ENCODE measurements around the gene CLIP4. TPM values are rescaled to one million over a fixed set of nuclear protein-coding genes. Genes with fewer than 3 reads are reported as not detected.

The CLIP4 gene
- total RNA-seq (2016; rRNA removed; fragmentation: Illumina TruSeq; extraction: Trizol) (0.46 TPM in 2 replicates), polyA plus RNA-seq (2011; rRNA removed) (0.49 and 0.59 TPM in 2 replicates), polyA minus RNA-seq (2011; rRNA and poly(A)+ RNA removed; ENCODE audit: low replicate concordance) (0.34 and 15.9 TPM in 2 replicates), Bru-seq, nascent RNA (percentile 31 among the genes with signal in this experiment), BruChase-seq, experiment 1, labeled RNA remaining after a 6-hour chase (percentile 31 among the genes with signal in this experiment), BruChase-seq, experiment 2, labeled RNA remaining after a 2-hour chase (percentile 35 among the genes with signal in this experiment)
- 0.10 and 0.35 TPM in 2 replicates for total RNA-seq (2016; cell fraction: cytosol; rRNA removed; fragmentation: Illumina TruSeq; extraction: Trizol; ENCODE audit: low read depth)
- 0.33 and 0.67 TPM in 2 replicates for total RNA-seq (2016; cell fraction: insoluble cytoplasmic fraction; rRNA removed; fragmentation: Illumina TruSeq; extraction: Trizol)
- 0.24 and 0.28 TPM in 2 replicates for total RNA-seq (2016; cell fraction: membrane; rRNA removed; fragmentation: Illumina TruSeq; extraction: Trizol)
- 0.88 and 1.6 TPM in 2 replicates for total RNA-seq (2016; cell fraction: nucleus; rRNA removed; fragmentation: Illumina TruSeq; extraction: Trizol)
- polyA plus RNA-seq (2011; cell fraction: cytosol; rRNA removed) = 0.15 and 0.36 TPM in 2 replicates
- 1.4 and 1.7 TPM in 2 replicates for polyA plus RNA-seq (2011; cell fraction: nucleus; rRNA removed)
- polyA plus RNA-seq (2012) = 0.09 and 0.51 TPM in 2 replicates
- 0.10 TPM in 1 of 2 replicates, not detected in the other for polyA plus RNA-seq (2016; cell fraction: cytosol; fragmentation: Illumina TruSeq; extraction: Trizol; ENCODE audit: low read depth)
- polyA plus RNA-seq (2016; cell fraction: insoluble cytoplasmic fraction; fragmentation: Illumina TruSeq; extraction: Trizol; ENCODE audit: low read depth) = 0.11 and 0.16 TPM in 2 replicates
- polyA plus RNA-seq (2016; cell fraction: membrane; fragmentation: Illumina TruSeq; extraction: Trizol; ENCODE audit: low read depth) = 0.27 and 0.33 TPM in 2 replicates
- 0.62 and 1.5 TPM in 2 replicates for polyA plus RNA-seq (2016; cell fraction: nucleus; fragmentation: Illumina TruSeq; extraction: Trizol; ENCODE audit: insufficient read depth, low read depth)
- 0.59 TPM in 1 of 2 replicates, not detected in the other for polyA minus RNA-seq (2011; cell fraction: cytosol; rRNA and poly(A)+ RNA removed)
- 3.1 and 4.0 TPM in 2 replicates for polyA minus RNA-seq (2011; cell fraction: nucleus; rRNA and poly(A)+ RNA removed)
- long read RNA-seq, experiment 1, partial matches to known transcripts = 1 of 1 reads
- long read RNA-seq, experiment 1, other reads (novel, unspliced or antisense) = 0 of 1 reads
- long read RNA-seq, experiment 2, partial matches to known transcripts = 0 of 1 reads
- long read RNA-seq, experiment 2, other reads (novel, unspliced or antisense) = 1 of 1 reads

DNA sequence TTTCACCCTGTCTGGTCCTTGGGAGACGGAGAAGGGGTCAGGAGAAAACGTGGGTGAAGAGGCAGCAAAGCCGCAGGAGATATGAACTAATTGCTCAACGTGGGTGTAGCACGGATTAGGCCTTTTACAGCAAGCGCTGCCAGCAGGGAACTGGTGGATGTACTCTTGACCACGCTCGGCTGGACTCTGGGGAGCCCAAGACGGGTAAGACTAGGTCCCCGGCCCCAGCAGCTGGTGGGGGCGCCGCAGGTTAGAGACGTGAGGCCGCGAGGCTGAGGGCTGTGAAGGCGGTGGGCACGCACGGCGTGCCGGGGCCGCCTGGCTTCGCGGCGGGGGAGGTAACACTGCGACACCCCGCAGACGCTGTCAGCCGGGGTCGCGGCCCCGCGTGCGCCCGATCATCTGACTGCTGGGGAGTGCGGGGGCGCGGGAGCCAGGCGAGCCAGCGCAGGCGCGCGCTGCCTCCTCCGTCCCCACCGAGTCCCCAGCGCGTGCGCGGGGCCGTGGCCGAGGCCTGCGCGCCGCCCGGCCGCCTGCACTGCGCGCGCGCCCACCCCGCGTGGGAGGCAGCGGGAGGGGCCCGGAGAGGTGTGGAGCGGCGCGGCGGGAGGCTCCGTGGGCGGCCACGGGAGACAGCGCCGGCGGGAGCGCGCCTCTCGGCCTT is at the start of gene CLIP4:
Gene CLIP4 (plus strand): TSS at position 470 of the 664 bp plus-strand sequence. CDS start 5,974 bp downstream, outside the sequence.
- BruUV-seq (replicated peaks) = no TSS peak
- DNase-seq (ENCODE audit: low spot score) (no peak), FAIRE-seq (no peak), ATAC-seq (no peak; the same call in 2 of the 3 replicates)
- H3K4me3 ChIP-seq (replicated peaks in 1 of 3; ENCODE audit: insufficient read depth in 1 of 3, low read depth in 2 of 3, low read length in 3 of 3) = no peak within 1 kb of the TSS
- H3K36me3 ChIP-seq (replicated peaks in 1 of 2; ENCODE audit: control insufficient read depth in 1 of 2, insufficient read depth in 2 of 2, low read length in 2 of 2) = no peaks in the 10 kb centered on the region
- no peak within 1 kb of the TSS for H2AFZ ChIP-seq (ENCODE audit: low read length)
- 0 out of 5 replicates have a peak, but pooled peaks cover 0 to 3% of the 10 kb centered on the region in 2 experiments for H3K27me3 ChIP-seq (ENCODE audit: control insufficient read depth in 1 of 2, insufficient read depth in 2 of 2, low read length in 2 of 2)
- POLR2A ChIA-PET = no interaction called here
- 87% methylated on average over 57 of the region's 76 CpGs for WGBS (ENCODE audit: low lambda C conversion rate)
- no peaks in the 10 kb centered on the region for H3K79me2 ChIP-seq (ENCODE audit: insufficient read depth, low read length)
- CTCF ChIA-PET (ENCODE audit: low intra/inter-chr PET ratio, low total read pairs) = no interaction called here
- no peak within 1 kb of the TSS for H3K27ac ChIP-seq (ENCODE audit: extremely low read length, insufficient read depth, low read length)
- no peak within 1 kb of the TSS for H3K4me2 ChIP-seq (ENCODE audit: low read depth, low read length)
- no peaks in the 10 kb centered on the region for H4K20me1 ChIP-seq (ENCODE audit: insufficient read depth, low read length)
- H3K9ac ChIP-seq (ENCODE audit: insufficient read depth, low read depth, low read length) = no peak within 1 kb of the TSS
- in situ Hi-C loops (cut with HindIII; ENCODE audit: extremely low pct_ligation_motif_present, low pct_unique_long_range_greater_than_20kb) = no loop called here
- no peaks in the 10 kb centered on the region for H3K9me3 ChIP-seq (ENCODE audit: low read length)
- H3K4me1 ChIP-seq (ENCODE audit: insufficient read depth, low read length) = peaks cover 13% of the 10 kb centered on the region; the same call in 1 of the 2 replicates
- intact Hi-C loops (cut with micrococcal nuclease; ENCODE audit: unreplicated experiment) = no loop called here
- TF ChIP-seq KLF12 (CRISPR knock-in tag; IDR thresholded peaks at IDR 0.05; ENCODE audit: borderline replicate concordance) = no peak
- no peak for TF ChIP-seq ZNF589 (CRISPR knock-in tag; conservative IDR thresholded peaks at IDR 0.05)
- no peak for TF ChIP-seq ZNF354B (CRISPR knock-in tag; IDR thresholded peaks at IDR 0.05)
- no peak for TF ChIP-seq ZNF674 (CRISPR knock-in tag; IDR thresholded peaks at IDR 0.05; ENCODE audit: low read depth)
- no peak for TF ChIP-seq SRSF9 (IDR thresholded peaks at IDR 0.05; ENCODE audit: borderline replicate concordance, insufficient read depth, low read depth, low read length, poor library complexity, severe bottlenecking)
- TF ChIP-seq, protein P1, sequence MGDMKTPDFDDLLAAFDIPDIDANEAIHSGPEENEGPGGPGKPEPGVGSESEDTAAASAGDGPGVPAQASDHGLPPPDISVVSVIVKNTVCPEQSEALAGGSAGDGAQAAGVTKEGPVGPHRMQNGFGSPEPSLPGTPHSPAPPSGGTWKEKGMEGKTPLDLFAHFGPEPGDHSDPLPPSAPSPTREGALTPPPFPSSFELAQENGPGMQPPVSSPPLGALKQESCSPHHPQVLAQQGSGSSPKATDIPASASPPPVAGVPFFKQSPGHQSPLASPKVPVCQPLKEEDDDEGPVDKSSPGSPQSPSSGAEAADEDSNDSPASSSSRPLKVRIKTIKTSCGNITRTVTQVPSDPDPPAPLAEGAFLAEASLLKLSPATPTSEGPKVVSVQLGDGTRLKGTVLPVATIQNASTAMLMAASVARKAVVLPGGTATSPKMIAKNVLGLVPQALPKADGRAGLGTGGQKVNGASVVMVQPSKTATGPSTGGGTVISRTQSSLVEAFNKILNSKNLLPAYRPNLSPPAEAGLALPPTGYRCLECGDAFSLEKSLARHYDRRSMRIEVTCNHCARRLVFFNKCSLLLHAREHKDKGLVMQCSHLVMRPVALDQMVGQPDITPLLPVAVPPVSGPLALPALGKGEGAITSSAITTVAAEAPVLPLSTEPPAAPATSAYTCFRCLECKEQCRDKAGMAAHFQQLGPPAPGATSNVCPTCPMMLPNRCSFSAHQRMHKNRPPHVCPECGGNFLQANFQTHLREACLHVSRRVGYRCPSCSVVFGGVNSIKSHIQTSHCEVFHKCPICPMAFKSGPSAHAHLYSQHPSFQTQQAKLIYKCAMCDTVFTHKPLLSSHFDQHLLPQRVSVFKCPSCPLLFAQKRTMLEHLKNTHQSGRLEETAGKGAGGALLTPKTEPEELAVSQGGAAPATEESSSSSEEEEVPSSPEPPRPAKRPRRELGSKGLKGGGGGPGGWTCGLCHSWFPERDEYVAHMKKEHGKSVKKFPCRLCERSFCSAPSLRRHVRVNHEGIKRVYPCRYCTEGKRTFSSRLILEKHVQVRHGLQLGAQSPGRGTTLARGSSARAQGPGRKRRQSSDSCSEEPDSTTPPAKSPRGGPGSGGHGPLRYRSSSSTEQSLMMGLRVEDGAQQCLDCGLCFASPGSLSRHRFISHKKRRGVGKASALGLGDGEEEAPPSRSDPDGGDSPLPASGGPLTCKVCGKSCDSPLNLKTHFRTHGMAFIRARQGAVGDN (CRISPR knock-in tag; IDR thresholded peaks at IDR 0.05) = no peak
- TF ChIP-seq TCF12 (IDR thresholded peaks at IDR 0.05) = no peak
- TF ChIP-seq TCF12 (CRISPR knock-in tag; IDR thresholded peaks at IDR 0.05) = no peak
- TF ChIP-seq ZSCAN30 (CRISPR knock-in tag; IDR thresholded peaks at IDR 0.05) = no peak
- TF ChIP-seq GRHL1 (CRISPR knock-in tag; conservative IDR thresholded peaks at IDR 0.05) = no peak
